Measurements from ENCODE around the gene DPF3.

DNA sequence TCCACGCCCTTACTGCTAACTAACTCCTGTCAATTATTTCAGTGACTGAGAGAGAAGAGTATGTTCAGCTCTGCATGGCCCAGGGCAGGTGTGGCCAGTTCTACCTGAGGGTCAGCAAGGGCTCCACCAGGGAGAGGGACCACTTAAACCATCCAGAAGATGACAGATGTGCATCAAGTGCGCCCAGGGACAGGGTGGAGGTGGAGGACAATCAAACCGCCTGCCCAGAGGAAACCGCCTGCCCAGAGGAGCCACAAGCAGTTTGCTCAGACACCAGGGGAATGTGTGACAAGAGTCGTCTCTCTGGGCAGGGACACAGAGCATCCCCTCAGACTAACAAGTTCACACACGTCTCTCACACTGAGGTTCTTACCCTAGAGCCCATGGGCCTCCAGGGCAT, 14.5 kb downstream of the DPF3 start:
- TF ChIP-seq POLR2A (IDR thresholded peaks at IDR 0.05; ENCODE audit: low read depth, low read length) (no peak), TAF1 (IDR thresholded peaks at IDR 0.05; ENCODE audit: low read depth, low read length) (no peak)
